GM19025 (cell line): Measurements from ENCODE around the gene GPR137C.

ENCODE experiments used
- ATAC-seq: cut with Tn5 transposase; IDR thresholded peaks from one replicate; pipeline ENCODE4 v1.9.1; 2021; ENCODE audit warnings: mild to moderate bottlenecking, low read depth, moderate library complexity; ENCODE audit not compliant: unreplicated experiment

Gene GPR137C

GRCh38 chr14:52660832-52661231 is 108.2 kb downstream of the GPR137C start:
- no peak for ATAC-seq

- ATAC-seq: no peak
Observed at GRCh38 chr14:52661314-52661713, 108.7 kb downstream of the GPR137C start.

- no peak for ATAC-seq
Observed at GRCh38 chr14:52663850-52664249, 111.2 kb downstream of the GPR137C start.

- ATAC-seq: no peak
Observed at GRCh38 chr14:52678591-52678990, 126.0 kb downstream of the GPR137C start.

GRCh38 chr14:52683985-52684520 is 131.4 kb downstream of the GPR137C start:
- no peak for ATAC-seq

- ATAC-seq: no peak
Observed at GRCh38 chr14:52686176-52686575, 133.5 kb downstream of the GPR137C start.
